ENCODE data around the gene OSBPL3.

DNA sequence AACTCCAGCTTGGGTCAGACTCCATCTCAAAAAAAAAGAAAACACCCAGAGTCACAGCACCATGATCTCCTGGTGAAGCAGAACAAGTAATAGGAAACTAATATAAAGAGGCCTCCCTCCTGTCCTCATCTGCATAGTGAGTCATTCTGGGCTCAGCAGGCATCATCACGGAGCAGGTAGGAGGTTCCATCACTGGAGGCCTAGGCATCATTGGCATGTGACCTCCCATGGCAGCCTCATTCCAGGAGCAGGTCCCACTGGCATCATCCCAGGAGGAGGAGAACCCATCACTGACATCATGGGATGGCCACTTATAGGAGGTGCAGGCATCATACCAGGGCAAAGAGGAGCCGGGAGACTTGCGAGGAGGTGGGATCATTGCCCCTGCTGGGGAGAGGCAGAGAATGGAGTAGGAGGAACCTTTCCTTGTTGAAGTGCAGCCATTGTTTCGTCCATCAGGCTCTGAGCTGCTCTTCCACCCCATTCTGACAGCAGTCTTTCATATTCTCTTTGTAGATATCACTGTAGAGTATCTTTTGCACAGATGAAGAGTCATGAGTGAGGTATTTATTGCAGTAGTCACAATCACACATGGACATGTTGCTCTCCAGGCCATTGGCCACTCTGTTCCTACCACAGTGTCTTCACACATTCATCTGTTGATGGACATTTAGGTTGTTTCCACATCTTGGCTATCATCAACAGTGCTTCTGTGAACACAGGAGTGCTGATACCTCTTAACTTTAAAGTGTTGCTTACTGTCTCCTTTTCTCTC is 73.8 kb downstream of the OSBPL3 start:
- no peak for TF ChIP-seq KLF16 (tag by site-specific recombination; IDR thresholded peaks at IDR 0.05)
- TF ChIP-seq, protein P1, sequence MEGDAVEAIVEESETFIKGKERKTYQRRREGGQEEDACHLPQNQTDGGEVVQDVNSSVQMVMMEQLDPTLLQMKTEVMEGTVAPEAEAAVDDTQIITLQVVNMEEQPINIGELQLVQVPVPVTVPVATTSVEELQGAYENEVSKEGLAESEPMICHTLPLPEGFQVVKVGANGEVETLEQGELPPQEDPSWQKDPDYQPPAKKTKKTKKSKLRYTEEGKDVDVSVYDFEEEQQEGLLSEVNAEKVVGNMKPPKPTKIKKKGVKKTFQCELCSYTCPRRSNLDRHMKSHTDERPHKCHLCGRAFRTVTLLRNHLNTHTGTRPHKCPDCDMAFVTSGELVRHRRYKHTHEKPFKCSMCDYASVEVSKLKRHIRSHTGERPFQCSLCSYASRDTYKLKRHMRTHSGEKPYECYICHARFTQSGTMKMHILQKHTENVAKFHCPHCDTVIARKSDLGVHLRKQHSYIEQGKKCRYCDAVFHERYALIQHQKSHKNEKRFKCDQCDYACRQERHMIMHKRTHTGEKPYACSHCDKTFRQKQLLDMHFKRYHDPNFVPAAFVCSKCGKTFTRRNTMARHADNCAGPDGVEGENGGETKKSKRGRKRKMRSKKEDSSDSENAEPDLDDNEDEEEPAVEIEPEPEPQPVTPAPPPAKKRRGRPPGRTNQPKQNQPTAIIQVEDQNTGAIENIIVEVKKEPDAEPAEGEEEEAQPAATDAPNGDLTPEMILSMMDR (tag by site-specific recombination; IDR thresholded peaks at IDR 0.05), result no peak
- no peak for TF ChIP-seq ZNF670 (tag by site-specific recombination; IDR thresholded peaks at IDR 0.05; ENCODE audit: low read depth)
- TF ChIP-seq OSR2 (tag by site-specific recombination; IDR thresholded peaks at IDR 0.05), result no peak
- TF ChIP-seq ZNF747 (tag by site-specific recombination; IDR thresholded peaks at IDR 0.05), result no peak

Measured in HEK293 (cell line).